GM23338 (cell line): ENCODE data around the gene NCKAP5.

Experiments used
- CREB1 ChIP-seq: fragments of 250-450 bp; sonication (Bioruptor Pico); IDR thresholded peaks from 2 replicates; pipeline ENCODE4 v1.5.0; 2020; ENCODE audit warnings: low read depth, mild to moderate bottlenecking, moderate library complexity
- CTCF ChIP-seq, 2 experiments: fragments of 200-600 bp in 1 of 2; sonication (generic) in 1 of 2; conservative IDR thresholded peaks; 2 replicates each; pipeline versions ENCODE4 v1.5.1 to v1.6.1; 2016 to 2017; ENCODE audit warnings: antibody characterized with exemption in 2 of 2, low read depth in 2 of 2, mild to moderate bottlenecking in 2 of 2, moderate library complexity in 1 of 2
- ETS1 ChIP-seq: IDR thresholded peaks from 2 replicates; pipeline ENCODE4 v1.6.1; 2016; ENCODE audit warnings: antibody characterized with exemption
- EZH2 ChIP-seq: fragments of 200-600 bp; sonication (generic); IDR thresholded peaks from one replicate; pipeline ENCODE4 v1.8.0; 2017; ENCODE audit warnings: antibody characterized with exemption, mild to moderate bottlenecking, low read depth; ENCODE audit not compliant: unreplicated experiment
- EZH2phosphoT487 ChIP-seq: fragments of 200-600 bp; sonication (generic); IDR thresholded peaks from one replicate; pipeline ENCODE4 v1.8.1; 2018; ENCODE audit warnings: antibody characterized with exemption; ENCODE audit not compliant: unreplicated experiment
- JUNB ChIP-seq: IDR thresholded peaks from one replicate; pipeline ENCODE4 v1.6.1; 2016; ENCODE audit warnings: antibody characterized with exemption; ENCODE audit not compliant: unreplicated experiment
- POLR2AphosphoS5 ChIP-seq: IDR thresholded peaks from 2 replicates; pipeline ENCODE4 v1.6.1; 2016; ENCODE audit warnings: antibody characterized with exemption, low read depth
- REST ChIP-seq: IDR thresholded peaks from one replicate; pipeline ENCODE4 v1.6.1; 2018; ENCODE audit warnings: antibody characterized with exemption; ENCODE audit not compliant: unreplicated experiment
- ZNF114 ChIP-seq: fragments of 250-450 bp; sonication (Bioruptor Pico); IDR thresholded peaks from 2 replicates; pipeline ENCODE4 v1.5.0; 2020; ENCODE audit warnings: mild to moderate bottlenecking, moderate library complexity
- ZNF331 ChIP-seq: fragments of 250-450 bp; sonication (Bioruptor Pico); IDR thresholded peaks from 2 replicates; pipeline ENCODE4 v1.5.0; 2020; ENCODE audit warnings: low read depth, mild to moderate bottlenecking, moderate library complexity
- ZNF462 ChIP-seq: fragments of 250-450 bp; sonication (Bioruptor Pico); IDR thresholded peaks from 2 replicates; pipeline ENCODE4 v1.5.0; 2020; ENCODE audit warnings: mild to moderate bottlenecking, moderate library complexity

- TF ChIP-seq CTCF (conservative IDR thresholded peaks at IDR 0.05; ENCODE audit: low read depth in 2 of 2) (no peak), POLR2AphosphoS5 (no peak), REST (no peak), EZH2 (no peak), CREB1 (no peak), JUNB (no peak), ZNF114 (CRISPR knock-in tag) (no peak), EZH2phosphoT487 (no peak), ZNF462 (CRISPR knock-in tag) (no peak), ZNF331 (CRISPR knock-in tag) (no peak), ETS1 (no peak)
Measured at GRCh38 chr2:132998221-132998620, 570.0 kb downstream of the NCKAP5 start.
